Measurements from ENCODE around the gene ZNF385B. TPM values are rescaled to one million over a fixed set of nuclear protein-coding genes. Genes with fewer than 3 reads are reported as not detected.

The ZNF385B gene
- total and polyA plus RNA-seq, 2 donors (not counting 1 experiment from before 2014, with no cell fraction given) = not detected

GRCh38 chr2:179682756-179683155 lies 178.7 kb downstream of the ZNF385B start:
- POLR2A ChIA-PET = no interaction called here
- Mint-ChIP-seq H3K27ac (no peak overlapping the region), H3K9me3 (ENCODE audit: insufficient read depth) (no peaks in the 10 kb centered on the region), H3K27me3 (no peaks in the 10 kb centered on the region), H3K4me3 (no peak overlapping the region), H3K4me1 (no peaks in the 10 kb centered on the region)
- no peak overlapping the region for H3K4me2 ChIP-seq (replicated peaks; ENCODE audit: low read depth, low read length, poor library complexity, severe bottlenecking)
- H3K4me1 ChIP-seq (ENCODE audit: control insufficient read depth in 2 of 2, insufficient read depth in 2 of 2, low read length in 2 of 2) = no peaks in the 10 kb centered on the region
- no peak overlapping the region for H3K9ac ChIP-seq (ENCODE audit: low read length)
- H3K9me3 ChIP-seq (ENCODE audit: control extremely low read depth in 1 of 3, control insufficient read depth in 2 of 3, insufficient read depth in 1 of 3, low read length in 2 of 3) = no peaks in the 10 kb centered on the region
- H3K27me3 ChIP-seq (replicated peaks in 1 of 4; ENCODE audit: control extremely low read depth in 1 of 4, control insufficient read depth in 3 of 4, insufficient read depth in 4 of 4, low read length in 3 of 4) = no peaks in the 10 kb centered on the region
- CTCF ChIA-PET = no interaction called here
- ATAC-seq (ENCODE audit: low read depth) = no peak
- no peak overlapping the region for H2AFZ ChIP-seq (ENCODE audit: insufficient read depth, low read depth, low read length, poor library complexity, severe bottlenecking)
- no peaks in the 10 kb centered on the region for H4K20me1 ChIP-seq (ENCODE audit: control insufficient read depth, insufficient read depth, low read length, poor library complexity, severe bottlenecking)
- no peaks in the 10 kb centered on the region for H3K36me3 ChIP-seq (replicated peaks in 1 of 2; ENCODE audit: control extremely low read depth in 1 of 2, control insufficient read depth in 1 of 2, extremely low read depth in 1 of 2, insufficient read depth in 2 of 2, low read length in 1 of 2)
- no peak overlapping the region for H3K27ac ChIP-seq (ENCODE audit: low read length in 2 of 2)
- intact Hi-C loops (cut with micrococcal nuclease) = no loop called here
- TF ChIP-seq, protein P1, sequence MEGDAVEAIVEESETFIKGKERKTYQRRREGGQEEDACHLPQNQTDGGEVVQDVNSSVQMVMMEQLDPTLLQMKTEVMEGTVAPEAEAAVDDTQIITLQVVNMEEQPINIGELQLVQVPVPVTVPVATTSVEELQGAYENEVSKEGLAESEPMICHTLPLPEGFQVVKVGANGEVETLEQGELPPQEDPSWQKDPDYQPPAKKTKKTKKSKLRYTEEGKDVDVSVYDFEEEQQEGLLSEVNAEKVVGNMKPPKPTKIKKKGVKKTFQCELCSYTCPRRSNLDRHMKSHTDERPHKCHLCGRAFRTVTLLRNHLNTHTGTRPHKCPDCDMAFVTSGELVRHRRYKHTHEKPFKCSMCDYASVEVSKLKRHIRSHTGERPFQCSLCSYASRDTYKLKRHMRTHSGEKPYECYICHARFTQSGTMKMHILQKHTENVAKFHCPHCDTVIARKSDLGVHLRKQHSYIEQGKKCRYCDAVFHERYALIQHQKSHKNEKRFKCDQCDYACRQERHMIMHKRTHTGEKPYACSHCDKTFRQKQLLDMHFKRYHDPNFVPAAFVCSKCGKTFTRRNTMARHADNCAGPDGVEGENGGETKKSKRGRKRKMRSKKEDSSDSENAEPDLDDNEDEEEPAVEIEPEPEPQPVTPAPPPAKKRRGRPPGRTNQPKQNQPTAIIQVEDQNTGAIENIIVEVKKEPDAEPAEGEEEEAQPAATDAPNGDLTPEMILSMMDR (IDR thresholded peaks at IDR 0.05) = no peak
- no peak for TF ChIP-seq EZH2 (IDR thresholded peaks at IDR 0.05; ENCODE audit: borderline replicate concordance, insufficient read depth, low read depth, low read length, poor library complexity, severe bottlenecking)
- H3K4me3 ChIP-seq (ENCODE audit: control extremely low read depth in 1 of 5, extremely low read depth in 1 of 5, insufficient read depth in 1 of 5, low read depth in 2 of 5, low read length in 4 of 5) = no peak overlapping the region
- no peaks in the 10 kb centered on the region for H3K79me2 ChIP-seq (ENCODE audit: control insufficient read depth, insufficient read depth, low read length)
- 81% methylated on average over 3 of the region's 5 CpGs for WGBS (ENCODE audit: insufficient coverage)
- no peak for DNase-seq

GRCh38 chr2:179677746-179678505 lies 183.5 kb downstream of the ZNF385B start:
- POLR2A ChIA-PET = no interaction called here

More at GRCh38 chr2:179677746-179678505, 183.5 kb downstream of the ZNF385B start:
- no peak overlapping the region for H3K9ac ChIP-seq (ENCODE audit: low read length)
- H3K27ac ChIP-seq (ENCODE audit: low read length in 2 of 2) = no peak overlapping the region
- H3K4me1 Mint-ChIP-seq = no peaks in the 10 kb centered on the region
- ATAC-seq (ENCODE audit: low read depth) (no peak), DNase-seq (no peak)
- no CpG with 5 or more reads among the region's 2 CpGs for WGBS (ENCODE audit: insufficient coverage)
- H3K9me3 Mint-ChIP-seq (ENCODE audit: insufficient read depth) = no peaks in the 10 kb centered on the region
- no peak overlapping the region for H2AFZ ChIP-seq (ENCODE audit: insufficient read depth, low read depth, low read length, poor library complexity, severe bottlenecking)
- CTCF ChIA-PET = no interaction called here
- no peaks in the 10 kb centered on the region for H3K9me3 ChIP-seq (ENCODE audit: control extremely low read depth in 1 of 3, control insufficient read depth in 2 of 3, insufficient read depth in 1 of 3, low read length in 2 of 3)
- H3K27me3 Mint-ChIP-seq = no peaks in the 10 kb centered on the region
- intact Hi-C loops (cut with micrococcal nuclease) = no loop called here
- H3K79me2 ChIP-seq (ENCODE audit: control insufficient read depth, insufficient read depth, low read length) = no peaks in the 10 kb centered on the region
- no peaks in the 10 kb centered on the region for H3K27me3 ChIP-seq (replicated peaks in 1 of 4; ENCODE audit: control extremely low read depth in 1 of 4, control insufficient read depth in 3 of 4, insufficient read depth in 4 of 4, low read length in 3 of 4)
- no peaks in the 10 kb centered on the region for H4K20me1 ChIP-seq (ENCODE audit: control insufficient read depth, insufficient read depth, low read length, poor library complexity, severe bottlenecking)
- no peak overlapping the region for H3K4me3 Mint-ChIP-seq
- no peak overlapping the region for H3K4me2 ChIP-seq (replicated peaks; ENCODE audit: low read depth, low read length, poor library complexity, severe bottlenecking)
- H3K27ac Mint-ChIP-seq = no peak overlapping the region
- TF ChIP-seq EZH2 (IDR thresholded peaks at IDR 0.05; ENCODE audit: borderline replicate concordance, insufficient read depth, low read depth, low read length, poor library complexity, severe bottlenecking) = no peak
- TF ChIP-seq, protein P1 (IDR thresholded peaks at IDR 0.05) = no peak
- no peaks in the 10 kb centered on the region for H3K36me3 ChIP-seq (replicated peaks in 1 of 2; ENCODE audit: control extremely low read depth in 1 of 2, control insufficient read depth in 1 of 2, extremely low read depth in 1 of 2, insufficient read depth in 2 of 2, low read length in 1 of 2)
- H3K4me3 ChIP-seq (ENCODE audit: control extremely low read depth in 1 of 5, extremely low read depth in 1 of 5, insufficient read depth in 1 of 5, low read depth in 2 of 5, low read length in 4 of 5) = no peak overlapping the region
- no peaks in the 10 kb centered on the region for H3K4me1 ChIP-seq (ENCODE audit: control insufficient read depth in 2 of 2, insufficient read depth in 2 of 2, low read length in 2 of 2)

Measured in B cell (primary cell).